GM12801 (cell line): ENCODE data around the gene CMIP.

Source experiments
- TF ChIP-seq, protein P1 (sequence below): IDR thresholded peaks from one replicate; pipeline ENCODE4 v1.5.1; 2011; ENCODE audit warnings: control low read depth; ENCODE audit not compliant: insufficient read length; ENCODE audit errors: extremely low read depth

CMIP gene

DNA sequence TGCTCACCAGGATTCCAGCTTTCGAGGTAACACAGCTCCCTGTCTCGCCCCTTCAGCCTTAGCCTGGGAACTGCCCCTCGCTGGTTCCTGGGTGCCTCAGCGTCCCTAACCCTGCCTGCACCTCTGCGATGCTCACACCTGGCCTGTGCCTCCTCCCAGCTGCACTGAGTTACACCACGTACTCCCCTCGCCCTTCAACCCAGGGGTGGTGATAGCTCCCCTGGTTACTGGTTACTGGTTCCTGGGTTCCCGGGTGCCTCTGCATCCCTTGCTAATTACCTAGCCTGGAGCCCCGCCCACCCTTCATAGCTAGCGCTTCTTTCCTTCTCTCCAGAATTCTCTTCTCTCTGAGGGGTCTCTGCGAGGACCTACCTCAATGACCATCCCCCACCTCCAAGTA lies 269.2 kb downstream of the CMIP start:
- TF ChIP-seq, protein P1, sequence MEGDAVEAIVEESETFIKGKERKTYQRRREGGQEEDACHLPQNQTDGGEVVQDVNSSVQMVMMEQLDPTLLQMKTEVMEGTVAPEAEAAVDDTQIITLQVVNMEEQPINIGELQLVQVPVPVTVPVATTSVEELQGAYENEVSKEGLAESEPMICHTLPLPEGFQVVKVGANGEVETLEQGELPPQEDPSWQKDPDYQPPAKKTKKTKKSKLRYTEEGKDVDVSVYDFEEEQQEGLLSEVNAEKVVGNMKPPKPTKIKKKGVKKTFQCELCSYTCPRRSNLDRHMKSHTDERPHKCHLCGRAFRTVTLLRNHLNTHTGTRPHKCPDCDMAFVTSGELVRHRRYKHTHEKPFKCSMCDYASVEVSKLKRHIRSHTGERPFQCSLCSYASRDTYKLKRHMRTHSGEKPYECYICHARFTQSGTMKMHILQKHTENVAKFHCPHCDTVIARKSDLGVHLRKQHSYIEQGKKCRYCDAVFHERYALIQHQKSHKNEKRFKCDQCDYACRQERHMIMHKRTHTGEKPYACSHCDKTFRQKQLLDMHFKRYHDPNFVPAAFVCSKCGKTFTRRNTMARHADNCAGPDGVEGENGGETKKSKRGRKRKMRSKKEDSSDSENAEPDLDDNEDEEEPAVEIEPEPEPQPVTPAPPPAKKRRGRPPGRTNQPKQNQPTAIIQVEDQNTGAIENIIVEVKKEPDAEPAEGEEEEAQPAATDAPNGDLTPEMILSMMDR = no peak

DNA sequence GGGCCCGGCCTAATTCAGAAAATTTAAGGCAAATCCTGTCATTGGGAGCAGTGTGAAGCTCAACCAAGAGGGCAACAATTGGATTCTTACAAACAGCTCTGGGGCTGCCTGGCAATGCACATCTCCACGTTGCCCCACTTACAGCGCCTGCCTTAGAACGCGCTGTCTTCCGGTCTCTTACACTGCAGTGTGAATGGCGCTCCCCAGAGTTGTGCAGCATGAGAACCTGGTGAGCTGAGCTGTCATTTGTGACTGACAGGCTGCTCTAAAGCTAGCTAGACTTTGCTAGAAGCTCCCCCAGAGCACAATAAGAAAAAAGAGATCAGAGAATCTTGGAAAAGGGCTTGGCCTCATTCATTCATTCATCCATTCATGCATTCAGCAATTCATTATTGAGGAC lies 270.0 kb downstream of the CMIP start:
- TF ChIP-seq, protein P1 = no peak

DNA sequence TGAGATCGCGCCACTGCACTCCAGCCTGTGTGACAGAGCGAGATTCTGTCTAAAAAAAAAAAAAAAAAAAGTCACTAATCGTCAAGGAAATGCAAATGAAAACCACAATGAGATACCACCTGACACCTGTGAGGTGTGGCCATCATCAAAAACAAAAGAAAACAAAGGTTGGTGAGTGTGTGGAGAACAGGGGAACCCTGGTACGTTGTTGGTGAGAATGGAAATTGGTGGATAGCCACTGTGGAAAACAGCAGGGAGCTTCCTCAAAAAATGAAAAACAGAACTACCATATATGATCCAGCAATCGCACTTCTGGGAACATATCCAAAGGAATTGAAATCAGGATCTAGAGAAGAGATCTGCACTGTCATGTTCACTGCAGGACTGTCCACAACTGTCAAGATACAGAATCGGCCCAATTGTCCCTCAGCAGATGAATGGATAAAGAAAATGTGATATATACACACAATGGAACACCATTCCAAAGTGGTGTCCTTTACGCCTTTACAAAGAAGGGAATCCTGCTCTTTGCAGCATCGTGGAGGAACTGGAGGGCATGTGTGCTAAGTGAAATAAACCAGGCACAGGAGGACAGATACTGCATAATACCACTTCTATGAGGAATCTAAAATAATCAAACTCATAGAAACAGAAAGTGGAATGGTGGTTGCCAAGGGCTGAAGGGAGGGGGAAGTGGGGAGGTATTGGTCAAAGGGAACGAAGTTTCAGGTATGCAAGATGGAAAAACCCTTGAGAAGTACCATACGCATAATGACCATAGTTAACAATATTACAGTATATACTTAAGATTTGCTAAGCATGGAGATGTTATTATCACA lies 271.0 kb downstream of the CMIP start:
- TF ChIP-seq, protein P1 = no peak

DNA sequence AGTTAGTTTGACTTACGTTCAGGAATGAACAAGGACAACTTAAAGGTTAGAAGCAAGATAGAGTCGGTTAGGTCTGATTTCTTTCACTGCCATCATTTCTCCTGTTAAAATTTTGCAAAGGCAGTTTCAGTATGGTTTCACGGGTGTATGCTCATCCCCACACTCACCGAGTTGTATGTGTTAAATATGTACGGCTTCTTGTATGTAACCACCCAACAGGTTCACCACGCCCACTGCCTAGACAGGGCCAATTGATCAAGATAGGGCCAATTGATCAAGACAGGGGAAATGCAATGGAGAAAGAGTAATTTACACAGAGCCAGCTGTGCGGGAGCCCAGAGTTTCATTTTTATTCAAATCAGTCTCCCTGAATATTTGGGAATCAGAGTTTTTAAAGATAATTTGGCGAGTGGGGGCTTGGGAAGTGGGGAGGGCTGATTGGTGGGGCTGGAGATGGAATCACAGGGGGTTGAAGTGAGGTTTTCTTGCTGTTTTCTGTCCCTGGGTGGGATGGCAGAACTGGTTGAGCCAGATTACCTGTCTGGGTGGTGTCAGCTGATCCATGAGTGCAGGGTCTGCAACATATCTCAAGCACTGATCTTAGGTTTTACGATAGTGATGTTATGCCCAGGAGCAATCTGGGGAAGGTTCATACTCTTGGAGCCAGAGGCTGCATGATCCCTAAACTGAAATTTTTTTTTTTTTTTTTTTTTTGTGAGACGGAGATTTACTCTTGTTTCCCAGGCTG lies 272.0 kb downstream of the CMIP start:
- TF ChIP-seq, protein P1 = no peak

DNA sequence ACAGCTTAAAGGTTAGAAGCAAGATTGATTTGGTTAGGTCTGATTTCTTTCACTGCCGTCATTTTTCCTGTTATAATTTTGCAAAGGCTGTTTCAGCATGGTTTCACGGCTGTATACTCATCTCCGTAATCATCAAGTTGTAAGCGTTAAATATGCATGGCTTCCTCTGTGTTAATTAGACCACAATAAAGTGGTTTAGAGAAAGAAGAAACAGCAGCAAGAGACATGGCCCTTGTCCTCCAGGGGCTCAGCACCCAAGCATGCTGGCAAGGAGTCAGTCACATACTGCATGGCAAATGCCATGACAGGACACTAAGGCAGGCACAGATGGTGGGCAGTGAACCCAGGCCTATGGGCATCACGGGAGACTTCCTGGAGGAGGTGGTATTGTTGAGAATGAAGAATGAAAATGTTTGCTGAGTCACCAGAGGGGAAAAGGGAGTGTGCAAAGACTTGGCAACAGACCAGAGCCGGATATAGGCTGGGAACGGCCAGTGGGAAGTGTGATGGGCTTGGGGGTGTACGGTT lies 273.1 kb downstream of the CMIP start:
- TF ChIP-seq, protein P1 = no peak

DNA sequence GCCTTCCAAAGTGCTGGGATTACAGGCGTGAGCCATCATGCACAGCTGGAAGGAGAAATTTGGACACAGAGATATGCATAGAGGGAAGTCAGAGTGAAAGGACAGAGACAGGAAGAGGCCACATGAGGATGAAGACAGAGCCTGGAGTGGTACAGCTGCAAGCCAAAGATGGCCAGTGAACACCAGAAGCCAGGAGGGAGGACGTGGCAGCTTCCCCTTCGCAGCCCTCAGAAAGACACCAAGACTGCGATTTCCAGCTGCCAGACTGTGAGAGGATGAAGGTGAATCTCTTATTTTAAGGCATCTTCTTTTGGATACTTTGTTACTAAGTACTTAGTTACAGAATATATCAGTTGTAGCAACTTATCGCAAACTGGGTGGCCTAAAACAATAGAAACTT lies 274.0 kb downstream of the CMIP start:
- TF ChIP-seq, protein P1 = no peak

DNA sequence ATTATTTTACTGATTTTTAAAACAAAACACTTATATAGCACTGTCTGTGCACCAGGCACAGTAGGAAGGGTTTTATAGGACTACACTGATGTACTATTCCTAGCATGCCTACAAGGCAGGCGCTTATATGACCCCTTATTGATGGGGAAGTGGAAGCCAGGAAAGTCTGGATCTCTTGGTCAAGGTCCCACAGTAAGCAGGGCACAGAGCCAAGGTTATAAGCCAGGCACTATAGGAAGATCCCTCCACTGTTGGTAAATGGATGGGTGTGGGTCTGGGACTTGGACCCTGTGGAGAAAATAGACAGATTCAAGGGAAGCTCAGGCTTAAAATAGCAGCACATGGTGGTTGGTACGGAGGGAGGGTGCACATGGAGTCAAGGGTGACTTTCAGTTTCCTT lies 275.4 kb downstream of the CMIP start:
- TF ChIP-seq, protein P1 = no peak
